Uterus (tissue), 2 donors: ENCODE data around the gene BCOR.
A peak's percentile ranks its signal among the peaks of the same experiment; 100 is the strongest.

Experiments
- CTCF ChIP-seq, 4 experiments: fragments of 200-600 bp in 2 of 4; fragments of 450-650 bp in 2 of 4; sonication (generic) in 2 of 4; IDR thresholded peaks; one replicate each; pipeline ENCODE4 v1.5.1; 2016 to 2019; ENCODE audit warnings: antibody characterized with exemption in 4 of 4, mild to moderate bottlenecking in 2 of 4, moderate library complexity in 1 of 4
- POLR2A ChIP-seq, 2 donors: fragments of 450-650 bp; IDR thresholded peaks; one replicate each; pipeline ENCODE4 v1.6.1; 2016; ENCODE audit warnings: antibody characterized with exemption in 2 of 2, mild to moderate bottlenecking in 1 of 2, moderate library complexity in 1 of 2

- no peak for TF ChIP-seq CTCF (IDR thresholded peaks at IDR 0.05)
- peak in 1 of 2 donors; percentile 69 for TF ChIP-seq POLR2A (IDR thresholded peaks at IDR 0.05)
These were observed 11.2 kb upstream of the BCOR start for GRCh38 chrX:40108959-40109287.
